GM21447 (cell line): ENCODE results near the gene ST8SIA3.
"Not testable (repeated sequence)": the region's sequence is repeated elsewhere in the genome, so short reads cannot be mapped to it uniquely, and the experiment has no call there.

Source experiments
- ATAC-seq: cut with Tn5 transposase; IDR thresholded peaks from one replicate; pipeline ENCODE4 v1.9.1; 2021; ENCODE audit not compliant: unreplicated experiment

ST8SIA3 gene

GRCh38 chr18:57362714-57363113 is 10.4 kb downstream of the ST8SIA3 start:
- ATAC-seq = no peak

- no peak for ATAC-seq
Observed at GRCh38 chr18:57364460-57364859, 12.1 kb downstream of the ST8SIA3 start.

- no peak for ATAC-seq
Observed at GRCh38 chr18:57366528-57367081, 14.2 kb downstream of the ST8SIA3 start.

DNA sequence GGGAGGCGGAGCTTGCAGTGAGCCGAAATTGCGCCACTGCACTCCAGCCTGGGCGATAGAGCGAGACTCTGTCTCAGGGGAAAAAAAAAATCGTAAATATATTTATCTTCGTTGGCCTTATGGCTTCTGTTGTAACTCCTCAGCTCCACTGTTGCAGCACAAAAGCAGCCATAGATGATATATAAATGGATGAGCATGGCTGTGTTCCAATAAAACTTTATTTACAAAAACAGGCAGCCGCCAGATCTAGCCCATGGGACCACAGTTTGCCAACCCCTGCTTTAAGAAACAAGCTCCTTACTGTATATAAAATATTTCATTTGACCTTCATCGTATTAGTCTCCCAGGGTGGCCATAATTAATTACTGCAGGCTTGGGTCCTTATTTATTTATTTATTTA is 20.1 kb downstream of the ST8SIA3 start:
- no peak for ATAC-seq

DNA sequence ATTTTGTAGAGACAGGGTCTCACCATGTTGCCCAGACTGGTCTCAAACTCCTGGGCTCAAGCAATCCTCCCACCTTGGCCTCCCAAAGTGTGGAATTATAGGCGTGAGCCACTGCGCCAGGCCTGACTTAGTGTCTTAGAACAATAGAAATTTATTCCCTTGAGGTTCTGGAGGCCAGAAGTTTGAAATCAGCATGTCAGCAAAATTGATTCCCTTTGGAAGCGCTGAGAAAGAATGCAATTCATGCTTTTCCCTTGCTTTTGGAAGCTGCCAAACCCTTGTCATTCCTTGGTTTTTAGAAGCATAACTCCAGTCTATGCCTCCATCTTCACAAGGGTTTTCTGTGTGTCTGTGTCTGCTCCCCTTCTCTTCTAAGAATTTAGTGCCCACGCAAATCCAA is 20.7 kb downstream of the ST8SIA3 start:
- ATAC-seq = no peak

DNA sequence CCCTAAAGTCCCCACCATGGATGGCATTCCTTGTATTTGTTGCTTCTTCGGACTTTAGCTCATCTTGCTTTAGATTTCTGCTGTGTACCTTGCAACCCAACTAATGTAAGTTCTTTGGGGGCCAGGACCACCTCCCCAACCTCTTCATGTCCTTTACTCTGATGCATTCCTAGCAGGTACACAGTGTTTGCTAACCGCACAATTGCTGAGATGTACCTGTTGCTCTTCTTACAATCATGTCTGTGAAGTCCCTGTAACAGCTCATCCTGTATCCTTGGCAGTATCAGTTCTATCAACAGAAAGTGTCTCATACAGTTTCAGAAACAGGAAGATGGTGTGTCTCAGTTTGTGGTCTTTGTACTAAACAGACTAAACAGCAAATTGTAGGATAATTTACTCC is 24.1 kb downstream of the ST8SIA3 start:
- ATAC-seq = no peak

- no peak for ATAC-seq
Observed at GRCh38 chr18:57389271-57389670, 36.9 kb downstream of the ST8SIA3 start.

DNA sequence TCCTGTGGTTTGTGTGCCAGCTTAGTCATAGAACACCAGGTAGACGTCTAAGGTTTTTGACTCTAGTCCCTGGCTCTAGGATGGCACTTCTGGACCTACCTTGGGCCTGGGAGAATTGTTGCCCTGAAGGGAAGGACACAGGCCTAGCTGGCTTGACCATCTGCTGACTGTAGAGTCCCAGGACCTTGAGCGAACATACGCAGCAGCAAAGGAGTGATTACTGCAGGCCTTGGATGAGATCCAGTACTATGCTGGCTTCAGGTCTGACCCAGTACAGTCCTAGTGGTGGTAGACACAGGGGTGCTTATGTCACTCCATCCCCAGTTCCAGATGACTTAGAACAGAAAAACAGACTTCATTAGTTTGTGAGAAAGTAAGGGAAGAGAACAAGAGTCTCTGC is 37.7 kb downstream of the ST8SIA3 start:
- no peak for ATAC-seq

DNA sequence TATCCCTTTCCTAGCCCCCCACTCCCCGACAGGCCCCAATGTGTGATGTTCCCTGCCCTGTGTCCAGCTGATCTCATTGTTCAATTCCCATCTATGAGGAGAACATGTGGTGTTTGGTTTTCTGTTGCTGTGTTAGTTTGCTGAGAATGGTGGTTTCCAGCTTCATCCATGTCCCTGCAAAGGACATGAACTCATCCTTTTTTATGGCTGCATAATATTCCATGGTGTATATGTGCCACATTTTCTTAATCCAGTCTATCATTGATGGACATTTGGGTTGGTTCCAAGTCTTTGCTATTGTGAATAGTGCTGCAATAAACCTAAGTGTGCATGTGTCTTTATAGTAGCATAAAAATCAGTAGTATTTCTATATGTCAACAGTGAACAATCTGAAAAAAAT is 42.4 kb downstream of the ST8SIA3 start:
- ATAC-seq = not testable (repeated sequence)

- not testable (repeated sequence) for ATAC-seq
Observed at GRCh38 chr18:57396831-57397230, 44.5 kb downstream of the ST8SIA3 start.

GRCh38 chr18:57397440-57398132 is 45.2 kb downstream of the ST8SIA3 start:
- ATAC-seq = no peak

- no peak for ATAC-seq
Observed at GRCh38 chr18:57404345-57404744, 52.0 kb downstream of the ST8SIA3 start.

DNA sequence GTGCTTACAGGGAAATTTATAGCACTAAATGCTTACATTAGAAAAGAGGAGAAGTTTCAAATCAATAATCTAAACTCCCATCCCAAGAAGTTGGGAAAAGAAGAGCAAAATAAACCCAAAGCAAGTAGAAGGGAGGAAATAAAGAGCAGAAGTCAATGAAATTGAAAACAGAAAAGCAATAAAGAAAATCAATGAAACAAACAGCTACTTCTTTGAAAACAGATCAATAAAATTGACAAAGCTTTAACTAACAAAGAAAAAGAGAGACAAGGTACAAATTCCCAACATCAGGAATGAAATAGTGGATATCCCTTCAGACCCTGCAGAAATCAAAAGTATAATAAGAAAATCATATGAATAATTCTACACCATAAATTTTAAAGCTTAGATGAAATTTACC is 57.3 kb downstream of the ST8SIA3 start:
- no peak for ATAC-seq

GRCh38 chr18:57410749-57411148 is 58.4 kb downstream of the ST8SIA3 start:
- no peak for ATAC-seq

DNA sequence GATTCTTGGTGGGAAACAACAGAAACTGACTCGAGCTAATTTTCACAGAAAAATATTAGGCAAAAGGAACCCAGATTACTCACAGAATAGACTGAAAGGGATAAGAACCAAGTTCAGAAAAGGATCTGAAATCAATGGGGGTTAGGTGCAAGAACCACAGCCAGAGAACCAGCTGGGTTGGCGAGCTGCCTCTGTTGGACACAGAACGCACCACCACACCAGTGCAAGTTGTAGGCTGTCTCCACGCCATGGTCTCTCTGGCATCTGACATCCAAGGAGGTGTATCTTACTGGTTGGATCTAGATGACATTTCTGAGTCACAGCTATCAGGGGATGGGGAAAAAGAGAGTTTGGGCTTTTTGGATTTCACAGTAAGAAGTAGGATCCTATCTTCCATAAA is 64.2 kb downstream of the ST8SIA3 start:
- ATAC-seq = no peak
